ENCODE data around the gene SNAPC1.

DNA sequence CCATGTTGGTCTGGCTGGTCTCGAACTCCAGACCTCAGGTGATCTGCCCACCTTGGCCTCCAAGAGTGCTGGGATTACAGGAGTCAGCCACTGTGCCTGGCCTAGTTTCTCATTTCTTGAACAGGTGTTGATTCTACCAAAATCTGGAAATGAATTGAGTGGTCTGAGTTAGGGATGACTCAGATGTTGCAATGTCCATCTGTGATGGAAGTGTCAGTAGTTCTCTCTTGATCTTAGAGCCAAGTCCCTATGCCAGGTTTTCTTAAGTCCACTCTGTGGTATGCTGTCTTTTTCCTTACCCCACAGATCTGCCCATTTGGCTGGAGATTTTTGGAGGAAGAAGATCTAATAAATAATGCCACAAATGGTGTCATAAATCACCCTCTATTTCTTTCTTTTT, 12.6 kb downstream of the SNAPC1 start:
- TF ChIP-seq EP300 (IDR thresholded peaks at IDR 0.05; ENCODE audit: borderline replicate concordance): no peak
- TF ChIP-seq, protein P1, sequence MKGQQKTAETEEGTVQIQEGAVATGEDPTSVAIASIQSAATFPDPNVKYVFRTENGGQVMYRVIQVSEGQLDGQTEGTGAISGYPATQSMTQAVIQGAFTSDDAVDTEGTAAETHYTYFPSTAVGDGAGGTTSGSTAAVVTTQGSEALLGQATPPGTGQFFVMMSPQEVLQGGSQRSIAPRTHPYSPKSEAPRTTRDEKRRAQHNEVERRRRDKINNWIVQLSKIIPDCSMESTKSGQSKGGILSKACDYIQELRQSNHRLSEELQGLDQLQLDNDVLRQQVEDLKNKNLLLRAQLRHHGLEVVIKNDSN (IDR thresholded peaks at IDR 0.05): no peak
- TF ChIP-seq CEBPB (IDR thresholded peaks at IDR 0.05): no peak
- TF ChIP-seq TEAD4 (IDR thresholded peaks at IDR 0.05): no peak
- TF ChIP-seq ZBTB7A (IDR thresholded peaks at IDR 0.05; ENCODE audit: low read depth): no peak
- no peak for TF ChIP-seq RAD21 (IDR thresholded peaks at IDR 0.05; ENCODE audit: low read depth)
- TF ChIP-seq, protein P2, sequence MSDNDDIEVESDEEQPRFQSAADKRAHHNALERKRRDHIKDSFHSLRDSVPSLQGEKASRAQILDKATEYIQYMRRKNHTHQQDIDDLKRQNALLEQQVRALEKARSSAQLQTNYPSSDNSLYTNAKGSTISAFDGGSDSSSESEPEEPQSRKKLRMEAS (IDR thresholded peaks at IDR 0.05): no peak
- TF ChIP-seq FOXM1 (IDR thresholded peaks at IDR 0.05; ENCODE audit: borderline replicate concordance, low read depth): no peak
- no peak for TF ChIP-seq TCF12 (IDR thresholded peaks at IDR 0.05; ENCODE audit: low read depth)
- TF ChIP-seq YY1 (IDR thresholded peaks at IDR 0.05; ENCODE audit: low read depth): no peak
- no peak for TF ChIP-seq CREB1 (IDR thresholded peaks at IDR 0.05; ENCODE audit: low read depth)
- no peak for TF ChIP-seq EGR1 (IDR thresholded peaks at IDR 0.05)

Data from Ishikawa (cell line).